OCI-LY3 (cell line): Measurements from ENCODE around the gene FGD6.

Experiments
- EZH2phosphoT487 ChIP-seq: fragments of 200-600 bp; shearing (Covaris generic); IDR thresholded peaks from 2 replicates; pipeline ENCODE4 v1.6.1; 2018; ENCODE audit warnings: antibody characterized with exemption, mixed run types, low read depth
- TF ChIP-seq, protein P1 (sequence below): fragments of 200-600, 300-600 bp; sonication (generic); IDR thresholded peaks from 2 replicates; pipeline ENCODE4 v1.5.1; 2014; ENCODE audit warnings: antibody characterized with exemption, low read length, low read depth

GRCh38 chr12:95220190-95220589 lies 2.9 kb upstream of the FGD6 start:
- TF ChIP-seq, protein P1, sequence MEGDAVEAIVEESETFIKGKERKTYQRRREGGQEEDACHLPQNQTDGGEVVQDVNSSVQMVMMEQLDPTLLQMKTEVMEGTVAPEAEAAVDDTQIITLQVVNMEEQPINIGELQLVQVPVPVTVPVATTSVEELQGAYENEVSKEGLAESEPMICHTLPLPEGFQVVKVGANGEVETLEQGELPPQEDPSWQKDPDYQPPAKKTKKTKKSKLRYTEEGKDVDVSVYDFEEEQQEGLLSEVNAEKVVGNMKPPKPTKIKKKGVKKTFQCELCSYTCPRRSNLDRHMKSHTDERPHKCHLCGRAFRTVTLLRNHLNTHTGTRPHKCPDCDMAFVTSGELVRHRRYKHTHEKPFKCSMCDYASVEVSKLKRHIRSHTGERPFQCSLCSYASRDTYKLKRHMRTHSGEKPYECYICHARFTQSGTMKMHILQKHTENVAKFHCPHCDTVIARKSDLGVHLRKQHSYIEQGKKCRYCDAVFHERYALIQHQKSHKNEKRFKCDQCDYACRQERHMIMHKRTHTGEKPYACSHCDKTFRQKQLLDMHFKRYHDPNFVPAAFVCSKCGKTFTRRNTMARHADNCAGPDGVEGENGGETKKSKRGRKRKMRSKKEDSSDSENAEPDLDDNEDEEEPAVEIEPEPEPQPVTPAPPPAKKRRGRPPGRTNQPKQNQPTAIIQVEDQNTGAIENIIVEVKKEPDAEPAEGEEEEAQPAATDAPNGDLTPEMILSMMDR: no peak
- no peak for TF ChIP-seq EZH2phosphoT487
